Naive thymus-derived CD8-positive, alpha-beta T cell (primary cell): Measurements from ENCODE around the gene GADD45B. TPM values are rescaled to one million over a fixed set of nuclear protein-coding genes. Genes with fewer than 3 reads are reported as not detected.
"Not testable (repeated sequence)": the region's sequence is repeated elsewhere in the genome, so short reads cannot be mapped to it uniquely, and the experiment has no call there.

Source experiments
- ATAC-seq, 2 donors: fragments of 150-1000 bp; cut with Tn5 transposase in 1 of 2; sonication (Bioruptor Pico), chemical (Tn5 transposase) in 1 of 2; 1 replicate in 1 of 2; 2 replicates in 1 of 2; pipeline ENCODE4 v1.10.0; 2021; ENCODE audit warnings: mild to moderate bottlenecking in 2 of 2, moderate library complexity in 2 of 2
- POLR2A ChIA-PET: fragments of 350-600 bp; sonication (Branson Sonifier 250); formaldehyde crosslinking; loops from one replicate; lab custom pipeline; 2021; ENCODE audit warnings: antibody characterized with exemption; lab: Charles Lee
- DNase-seq, 10 donors: peaks; one replicate each; pipeline versions ENCODE4 v3.0.0 to v3.0.0-alpha.2; 2020 to 2022
- H3K27ac Mint-ChIP-seq, 10 donors: one replicate each; pipeline ENCODE4 v1.8.0; 2020 to 2022; ENCODE audit warnings: mild to moderate bottlenecking in 10 of 10, mixed read lengths in 10 of 10, moderate library complexity in 4 of 10, inconsistent platforms in 1 of 10
- H3K27me3 Mint-ChIP-seq, 5 donors: one replicate each; pipeline ENCODE4 v1.8.0; 2021 to 2022; ENCODE audit warnings: mixed read lengths in 5 of 5
- H3K36me3 Mint-ChIP-seq, 3 donors: one replicate each; pipeline ENCODE4 v1.8.0; 2020 to 2022; ENCODE audit warnings: mixed read lengths in 3 of 3, mild to moderate bottlenecking in 2 of 3, inconsistent platforms in 1 of 3
- H3K4me1 Mint-ChIP-seq, 4 donors: one replicate each; pipeline ENCODE4 v1.8.0; 2021 to 2022; ENCODE audit warnings: mixed read lengths in 4 of 4
- H3K4me3 Mint-ChIP-seq, 10 donors: one replicate each; pipeline ENCODE4 v1.8.0; 2020 to 2022; ENCODE audit warnings: mild to moderate bottlenecking in 10 of 10, mixed read lengths in 10 of 10, moderate library complexity in 6 of 10, inconsistent platforms in 1 of 10
- H3K9me3 Mint-ChIP-seq, 9 donors: one replicate each; pipeline ENCODE4 v1.8.0; 2020 to 2022; ENCODE audit warnings: mixed read lengths in 9 of 9, mild to moderate bottlenecking in 3 of 9, inconsistent platforms in 1 of 9, moderate library complexity in 1 of 9
- polyA plus RNA-seq, 3 donors: library from polyadenylated mRNA; unstranded; fragments of 300-500 nt; fragmentation: Illumina TruSeq; gene quantifications; one replicate each; pipeline ENCODE4 v1.2.3, GENCODE V29; 2021
- total RNA-seq, 8 experiments: library from RNA in 2 of 8; stranded (reverse) in 2 of 8; gene quantifications; one replicate each; pipeline ENCODE4 v1.2.3 and lab custom pipeline; 2021 to 2026

Gene GADD45B
- total and polyA plus RNA-seq, 5 experiments from 2014 or later, result 41.0 to 115 (median 57.3) TPM

- DNase-seq (peak in 9 of 10 donors; percentile 13 to 69 (median 48)), ATAC-seq (peak; percentile 9 to 69)
- H3K27me3 Mint-ChIP-seq, result peaks cover 0 to 2% (median 0%) of the 10 kb centered on the region in 5 donors
- H3K9me3 Mint-ChIP-seq, result no peaks in the 10 kb centered on the region
- peak overlapping the region; percentile 53 to 90 (median 83) for H3K27ac Mint-ChIP-seq
- H3K4me1 Mint-ChIP-seq, result peaks cover 8 to 33% (median 32%) of the 10 kb centered on the region in 4 donors
- POLR2A ChIA-PET, result interaction anchor here (0.6 to 7.1 kb wide), 7 partner anchors 12 to 1609 kb away, joined by 3 to 193 read pairs (median 6); partner anchors contain the start of gene GADD45B
- H3K4me3 Mint-ChIP-seq, result peak overlapping the region in 8 of 10 donors; percentile 15 to 66 (median 47)
- no peaks in the 10 kb centered on the region for H3K36me3 Mint-ChIP-seq
These were observed 31.2 kb downstream of the GADD45B start for GRCh38 chr19:2507109-2507508.

DNA sequence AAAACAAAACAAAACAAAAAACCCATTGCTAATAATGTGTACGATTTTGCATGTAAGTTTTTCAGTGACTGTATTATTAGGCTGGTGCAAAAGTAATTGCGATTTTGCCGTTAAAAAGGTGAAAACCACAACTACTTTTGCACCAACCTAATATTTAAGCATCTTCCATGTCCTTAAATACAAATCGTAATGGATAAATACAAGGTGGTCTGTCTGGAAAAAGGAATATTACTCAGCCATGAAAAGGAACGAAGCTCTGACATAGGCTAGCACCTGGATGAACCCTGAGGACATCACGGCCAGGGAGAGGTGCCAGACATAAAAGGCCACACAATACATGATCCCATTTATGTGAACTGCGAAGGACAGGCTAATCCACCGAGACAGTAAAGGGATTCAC lies 33.2 kb downstream of the GADD45B start:
- peaks cover 0 to 3% (median 0%) of the 10 kb centered on the region in 3 donors for H3K36me3 Mint-ChIP-seq
- H3K4me3 Mint-ChIP-seq, result no peak overlapping the region
- no peak for DNase-seq
- ATAC-seq, result no peak
- POLR2A ChIA-PET, result no interaction called here
- peak overlapping the region in 1 of 10 donors; percentile 29 for H3K27ac Mint-ChIP-seq
- H3K27me3 Mint-ChIP-seq, result peaks cover 0 to 2% (median 0%) of the 10 kb centered on the region in 5 donors
- H3K4me1 Mint-ChIP-seq, result peaks cover 1 to 23% (median 17%) of the 10 kb centered on the region in 4 donors
- H3K9me3 Mint-ChIP-seq, result no peaks in the 10 kb centered on the region

GRCh38 chr19:2511570-2511969 lies 35.6 kb downstream of the GADD45B start:
- Mint-ChIP-seq H3K27me3 (peaks cover 0 to 3% (median 0%) of the 10 kb centered on the region in 5 donors), H3K36me3 (peaks cover 0 to 5% (median 0%) of the 10 kb centered on the region in 3 donors), H3K27ac (no peak overlapping the region), H3K4me3 (no peak overlapping the region), H3K4me1 (peaks cover 4 to 15% (median 10%) of the 10 kb centered on the region in 4 donors), H3K9me3 (no peaks in the 10 kb centered on the region)
- DNase-seq (no peak), ATAC-seq (no peak)
- POLR2A ChIA-PET, result interaction anchor here (0.5 to 2.4 kb wide), 4 partner anchors 9 to 35 kb away, joined by 3 to 15 read pairs (median 4); partner anchors contain the start of gene GADD45B

- Mint-ChIP-seq H3K4me1 (peaks cover 4 to 14% (median 9%) of the 10 kb centered on the region in 4 donors), H3K4me3 (no peak overlapping the region), H3K27me3 (peaks cover 0 to 3% (median 0%) of the 10 kb centered on the region in 5 donors), H3K9me3 (no peaks in the 10 kb centered on the region), H3K36me3 (peaks cover 0 to 5% (median 0%) of the 10 kb centered on the region in 3 donors), H3K27ac (no peak overlapping the region)
- DNase-seq, result no peak
- no peak for ATAC-seq
- POLR2A ChIA-PET, result interaction anchor here (0.5 to 1.4 kb wide), 3 partner anchors 9 to 36 kb away, joined by 3 to 5 read pairs (median 4); no protein-coding TSS in a partner anchor
These were observed 36.1 kb downstream of the GADD45B start for GRCh38 chr19:2511991-2512390.

DNA sequence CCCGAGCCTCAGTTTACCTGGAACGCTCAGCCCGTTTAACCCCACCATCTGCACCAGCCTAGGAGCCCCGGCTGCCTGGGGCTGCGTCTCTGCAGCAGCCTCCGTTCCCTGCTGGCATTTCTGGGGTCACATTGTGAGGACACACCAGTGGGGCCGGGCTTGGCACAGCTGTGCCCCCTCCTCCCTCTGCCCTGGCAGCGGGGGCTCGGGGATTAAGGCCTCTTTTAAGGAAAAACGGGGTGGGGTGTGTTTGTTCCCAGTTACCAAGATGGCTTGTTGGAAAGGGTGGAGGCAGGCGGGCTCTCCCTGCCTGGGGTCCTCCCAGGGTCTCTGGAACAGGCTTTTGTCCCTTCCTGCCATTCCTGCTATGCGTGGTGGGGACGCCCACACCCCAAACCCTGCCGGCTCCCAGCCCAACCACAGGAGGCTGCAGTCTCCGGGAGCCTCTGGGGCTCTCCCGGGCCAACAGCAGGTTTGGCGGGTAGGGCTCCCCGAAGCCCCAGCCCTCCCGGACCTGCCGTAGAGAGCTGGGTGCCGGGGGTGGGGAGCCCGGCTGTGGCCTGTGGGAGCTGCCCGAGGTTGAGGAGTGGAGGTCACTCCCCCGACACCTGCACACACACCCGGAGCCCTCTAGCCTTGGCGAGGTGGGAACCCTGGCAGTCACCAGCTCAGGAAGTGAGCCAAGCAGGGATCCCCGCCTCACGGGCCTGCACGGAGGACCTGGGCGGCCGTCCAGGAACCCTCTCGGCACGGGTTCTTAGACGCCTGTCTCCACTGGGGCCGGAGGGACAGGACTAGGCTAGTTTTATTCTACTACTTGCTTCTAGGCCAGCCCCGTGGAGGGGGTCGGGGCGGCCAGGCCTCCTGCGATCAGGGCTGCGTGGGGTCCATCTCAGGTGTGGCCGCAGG lies 36.9 kb downstream of the GADD45B start:
- DNase-seq (no peak), ATAC-seq (no peak)
- peaks cover 0 to 5% (median 0%) of the 10 kb centered on the region in 3 donors for H3K36me3 Mint-ChIP-seq
- H3K9me3 Mint-ChIP-seq, result no peaks in the 10 kb centered on the region
- peaks cover 0 to 1% (median 0%) of the 10 kb centered on the region in 5 donors for H3K27me3 Mint-ChIP-seq
- peaks cover 4 to 6% (median 4%) of the 10 kb centered on the region in 4 donors for H3K4me1 Mint-ChIP-seq
- POLR2A ChIA-PET, result interaction anchor here (1.0 to 1.4 kb wide), 2 partner anchors 17 to 36 kb away, joined by 3 to 4 read pairs; no protein-coding TSS in a partner anchor
- H3K27ac Mint-ChIP-seq, result no peak overlapping the region
- H3K4me3 Mint-ChIP-seq, result no peak overlapping the region

- DNase-seq, result no peak
- H3K4me1 Mint-ChIP-seq, result peaks cover 0 to 9% (median 6%) of the 10 kb centered on the region in 4 donors
- H3K27ac Mint-ChIP-seq, result peak overlapping the region in 2 of 10 donors; percentile 9 to 48
- no peaks in the 10 kb centered on the region for H3K9me3 Mint-ChIP-seq
- H3K27me3 Mint-ChIP-seq, result peaks cover 0 to 1% (median 0%) of the 10 kb centered on the region in 5 donors
- POLR2A ChIA-PET, result interaction anchor here (0.7 to 5.2 kb wide), 3 partner anchors 14 to 38 kb away, joined by 3 to 36 read pairs (median 3); partner anchors contain the start of gene GADD45B
- no peak for ATAC-seq
- no peak overlapping the region for H3K4me3 Mint-ChIP-seq
- H3K36me3 Mint-ChIP-seq, result peaks cover 0 to 5% (median 0%) of the 10 kb centered on the region in 3 donors
These were observed 39.1 kb downstream of the GADD45B start for GRCh38 chr19:2514981-2515518.

DNA sequence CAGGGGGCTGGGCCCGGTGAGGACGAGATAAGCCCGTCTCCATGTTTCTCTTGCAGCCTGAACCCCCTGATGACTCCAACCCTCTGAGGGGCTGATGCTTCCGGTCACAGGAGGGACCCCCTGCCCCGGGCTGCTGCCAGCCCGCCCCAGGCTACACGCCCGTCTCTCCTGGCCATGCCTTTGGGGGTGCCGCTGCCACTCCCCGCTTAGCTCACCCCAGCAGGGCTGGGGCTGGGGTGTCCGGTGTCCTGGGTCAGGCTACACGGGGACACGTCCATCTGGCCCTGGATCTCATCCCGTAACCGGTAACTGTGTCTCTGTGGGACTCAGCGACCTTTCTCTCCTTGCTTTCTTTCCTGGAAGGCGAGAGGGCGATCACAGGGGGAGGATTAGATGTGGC lies 40.8 kb downstream of the GADD45B start:
- Mint-ChIP-seq H3K27me3 (peaks cover 0 to 1% (median 0%) of the 10 kb centered on the region in 5 donors), H3K4me3 (no peak overlapping the region), H3K9me3 (no peaks in the 10 kb centered on the region), H3K36me3 (peaks cover 0 to 5% (median 0%) of the 10 kb centered on the region in 3 donors), H3K27ac (no peak overlapping the region), H3K4me1 (peaks cover 0 to 9% (median 6%) of the 10 kb centered on the region in 4 donors)
- ATAC-seq (no peak), DNase-seq (no peak)
- POLR2A ChIA-PET, result interaction anchor here (5.2 kb wide), 1 partner anchor 40 kb away, joined by 36 read pairs; the partner anchor contains the start of gene GADD45B

GRCh38 chr19:2517881-2518601 lies 42.1 kb downstream of the GADD45B start:
- Mint-ChIP-seq H3K4me1 (peaks cover 0 to 9% (median 6%) of the 10 kb centered on the region in 4 donors), H3K27me3 (peaks cover 0 to 1% (median 0%) of the 10 kb centered on the region in 5 donors), H3K36me3 (peaks cover 0 to 5% (median 0%) of the 10 kb centered on the region in 3 donors), H3K27ac (peak overlapping the region in 5 of 10 donors; percentile 34 to 73 (median 44)), H3K9me3 (no peaks in the 10 kb centered on the region), H3K4me3 (peak overlapping the region in 7 of 10 donors; percentile 29 to 66 (median 50))
- ATAC-seq (peak; percentile 79 to 88), DNase-seq (peak in 5 of 10 donors; percentile 8 to 76 (median 26))
- POLR2A ChIA-PET, result interaction anchor here (0.6 to 5.2 kb wide), 6 partner anchors 11 to 44 kb away, joined by 3 to 36 read pairs (median 5); partner anchors contain the start of gene GADD45B

DNA sequence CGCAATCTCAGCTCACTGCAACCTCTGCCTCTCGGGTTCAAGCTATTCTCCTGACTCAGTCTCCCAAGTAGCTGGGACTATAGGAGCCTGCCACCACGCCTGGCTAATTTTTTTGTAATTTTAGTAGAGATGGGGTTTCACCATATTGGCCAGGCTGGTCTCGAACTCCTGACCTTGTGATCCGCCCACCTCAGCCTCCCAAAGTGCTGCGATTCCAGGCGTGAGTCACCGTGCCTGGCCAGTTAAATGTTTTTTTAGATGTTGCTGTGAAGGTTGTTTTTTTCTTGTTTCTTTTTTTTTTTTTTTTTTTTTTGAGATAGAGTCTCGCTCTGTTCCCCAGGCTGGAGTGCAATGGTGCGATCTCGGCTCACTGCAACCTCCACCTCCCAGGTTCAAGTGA lies 42.9 kb downstream of the GADD45B start:
- Mint-ChIP-seq H3K27ac (peak overlapping the region in 1 of 10 donors; percentile 16), H3K4me3 (peak overlapping the region in 2 of 10 donors; percentile 43 to 63)
- POLR2A ChIA-PET, result interaction anchor here (1.2 to 5.2 kb wide), 4 partner anchors 10 to 43 kb away, joined by 3 to 36 read pairs (median 7); partner anchors contain the start of gene GADD45B
- H3K36me3 Mint-ChIP-seq, ATAC-seq, H3K27me3 Mint-ChIP-seq, DNase-seq, H3K4me1 Mint-ChIP-seq, H3K9me3 Mint-ChIP-seq: not testable (repeated sequence)

- no peak for ATAC-seq
These were observed 43.6 kb downstream of the GADD45B start for GRCh38 chr19:2519482-2519881.

GRCh38 chr19:2523630-2524311 lies 47.8 kb downstream of the GADD45B start:
- Mint-ChIP-seq H3K36me3 (no peaks in the 10 kb centered on the region), H3K9me3 (no peaks in the 10 kb centered on the region), H3K27me3 (no peaks in the 10 kb centered on the region), H3K4me1 (peaks cover 0 to 1% (median 0%) of the 10 kb centered on the region in 4 donors), H3K4me3 (no peak overlapping the region), H3K27ac (peak overlapping the region in 1 of 10 donors; percentile 7)
- no peak for DNase-seq
- POLR2A ChIA-PET, result interaction anchor here (1.3 kb wide), 1 partner anchor 48 kb away, joined by 6 read pairs; the partner anchor contains the start of gene GADD45B
- no peak for ATAC-seq

More at GRCh38 chr19:2519482-2519881, 43.6 kb downstream of the GADD45B start:
- Mint-ChIP-seq H3K27me3 (peaks cover 0 to 1% (median 0%) of the 10 kb centered on the region in 5 donors), H3K4me3 (no peak overlapping the region), H3K9me3 (no peaks in the 10 kb centered on the region), H3K27ac (no peak overlapping the region), H3K36me3 (peaks cover 0 to 1% (median 0%) of the 10 kb centered on the region in 3 donors), H3K4me1 (peaks cover 0 to 11% (median 6%) of the 10 kb centered on the region in 4 donors)
- POLR2A ChIA-PET, result interaction anchor here (0.7 to 5.2 kb wide), 2 partner anchors 42 to 236 kb away, joined by 4 to 36 read pairs; partner anchors contain the start of gene GADD45B
- no peak for DNase-seq
